ENCODE results near the gene ERBB4. TPM values are rescaled to one million over a fixed set of nuclear protein-coding genes. Genes with fewer than 3 reads are reported as not detected.

The ERBB4 gene
- total RNA-seq, 6 donors from 2014 or later, result 3.3 to 24.2 (median 11.7) TPM

DNA sequence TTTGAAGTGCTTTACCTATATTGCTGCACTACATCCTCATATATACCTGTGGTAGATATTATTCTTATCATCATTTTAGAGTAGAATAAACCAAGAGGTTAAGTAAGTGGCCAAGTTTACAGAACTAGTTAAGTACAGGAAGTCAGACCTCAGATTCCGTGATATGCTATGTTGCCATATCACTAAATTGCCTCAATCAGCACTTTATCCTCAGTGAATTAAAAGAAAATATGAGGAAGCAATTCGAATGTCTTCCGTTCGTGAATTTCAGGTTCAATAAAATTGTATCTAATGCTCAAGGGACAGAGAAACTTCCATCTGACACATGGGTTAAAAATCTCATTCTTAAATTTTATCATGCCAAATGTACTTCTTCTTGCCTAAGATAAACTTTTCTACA is 1133.6 kb downstream of the ERBB4 start:
- Histone ChIP-seq H3K27ac (no peak overlapping the region), H3K36me3 (no peaks in the 10 kb centered on the region), H3K4me3 (no peak overlapping the region), H3K4me1 (no peaks in the 10 kb centered on the region), H3K9me3 (no peaks in the 10 kb centered on the region), H3K27me3 (no peaks in the 10 kb centered on the region)
- 85 to 89% methylated on average over 4 of the region's 4 CpGs for WGBS, 2 donors
- no peak for ATAC-seq (ENCODE audit: low FRiP score in 2 of 2)
- TF ChIP-seq POLR2AphosphoS5 (IDR thresholded peaks at IDR 0.05) (no peak), EP300 (IDR thresholded peaks at IDR 0.05) (no peak), POLR2A (IDR thresholded peaks at IDR 0.05) (no peak)
- TF ChIP-seq, protein P1, sequence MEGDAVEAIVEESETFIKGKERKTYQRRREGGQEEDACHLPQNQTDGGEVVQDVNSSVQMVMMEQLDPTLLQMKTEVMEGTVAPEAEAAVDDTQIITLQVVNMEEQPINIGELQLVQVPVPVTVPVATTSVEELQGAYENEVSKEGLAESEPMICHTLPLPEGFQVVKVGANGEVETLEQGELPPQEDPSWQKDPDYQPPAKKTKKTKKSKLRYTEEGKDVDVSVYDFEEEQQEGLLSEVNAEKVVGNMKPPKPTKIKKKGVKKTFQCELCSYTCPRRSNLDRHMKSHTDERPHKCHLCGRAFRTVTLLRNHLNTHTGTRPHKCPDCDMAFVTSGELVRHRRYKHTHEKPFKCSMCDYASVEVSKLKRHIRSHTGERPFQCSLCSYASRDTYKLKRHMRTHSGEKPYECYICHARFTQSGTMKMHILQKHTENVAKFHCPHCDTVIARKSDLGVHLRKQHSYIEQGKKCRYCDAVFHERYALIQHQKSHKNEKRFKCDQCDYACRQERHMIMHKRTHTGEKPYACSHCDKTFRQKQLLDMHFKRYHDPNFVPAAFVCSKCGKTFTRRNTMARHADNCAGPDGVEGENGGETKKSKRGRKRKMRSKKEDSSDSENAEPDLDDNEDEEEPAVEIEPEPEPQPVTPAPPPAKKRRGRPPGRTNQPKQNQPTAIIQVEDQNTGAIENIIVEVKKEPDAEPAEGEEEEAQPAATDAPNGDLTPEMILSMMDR (IDR thresholded peaks at IDR 0.05), result no peak
- no peak for DNase-seq

DNA sequence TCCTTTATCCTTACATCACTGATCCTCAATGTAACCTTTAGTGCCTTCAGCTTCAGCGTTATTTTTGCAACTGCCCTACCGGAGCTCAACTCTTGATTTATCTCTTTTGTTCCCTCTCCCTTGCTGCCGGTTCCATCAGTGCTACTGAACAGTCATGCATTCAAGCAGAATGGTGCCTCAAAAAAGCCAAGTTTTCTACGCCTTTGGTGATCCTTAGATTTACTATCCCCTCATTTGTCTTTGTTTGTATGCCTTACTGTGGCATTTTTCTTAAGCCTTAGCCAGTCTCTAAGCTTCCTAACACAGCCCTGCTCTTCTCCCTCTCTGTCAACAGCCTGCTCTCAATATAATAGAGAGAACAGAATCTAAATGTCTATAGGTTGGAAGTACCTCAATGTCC is 1134.5 kb downstream of the ERBB4 start:
- Histone ChIP-seq H3K27me3 (no peaks in the 10 kb centered on the region), H3K9me3 (no peaks in the 10 kb centered on the region), H3K27ac (no peak overlapping the region), H3K36me3 (no peaks in the 10 kb centered on the region), H3K4me3 (no peak overlapping the region), H3K4me1 (no peaks in the 10 kb centered on the region)
- ATAC-seq (ENCODE audit: low FRiP score in 2 of 2) (no peak), DNase-seq (no peak)
- WGBS, 2 donors, result 77 to 78% methylated on average over 4 of the region's 4 CpGs
- no peak for TF ChIP-seq EP300 (IDR thresholded peaks at IDR 0.05)
- no peak for TF ChIP-seq POLR2A (IDR thresholded peaks at IDR 0.05)
- TF ChIP-seq, protein P1 (IDR thresholded peaks at IDR 0.05), result no peak
- TF ChIP-seq POLR2AphosphoS5 (IDR thresholded peaks at IDR 0.05), result no peak

DNA sequence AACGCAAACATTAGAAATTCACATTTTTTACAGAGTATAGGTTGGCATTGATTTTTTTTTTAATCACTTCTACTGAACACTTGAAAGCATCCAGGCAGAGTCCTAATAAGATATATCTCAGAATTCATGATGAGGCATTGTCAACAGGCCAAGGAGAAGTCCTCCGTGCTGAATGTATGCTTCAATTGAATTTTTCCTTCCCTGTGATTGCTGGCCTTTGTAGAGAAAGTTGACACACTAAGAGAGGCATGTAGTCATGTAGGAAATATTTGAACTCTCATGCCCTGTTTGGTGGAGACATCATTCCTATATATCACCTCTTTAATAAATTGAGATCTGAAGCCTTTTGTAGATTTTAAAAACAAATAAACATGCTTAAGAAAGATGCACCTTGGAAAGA is 1137.3 kb downstream of the ERBB4 start:
- no peaks in the 10 kb centered on the region for H3K4me1 ChIP-seq
- TF ChIP-seq, protein P1 (IDR thresholded peaks at IDR 0.05), result no peak
- no peak for TF ChIP-seq POLR2AphosphoS5 (IDR thresholded peaks at IDR 0.05)
- TF ChIP-seq EP300 (IDR thresholded peaks at IDR 0.05), result no peak
- TF ChIP-seq POLR2A (IDR thresholded peaks at IDR 0.05), result no peak
- H3K36me3 ChIP-seq, result no peaks in the 10 kb centered on the region
- no peaks in the 10 kb centered on the region for H3K27me3 ChIP-seq
- ATAC-seq (ENCODE audit: low FRiP score in 2 of 2), result no peak
- DNase-seq, result no peak
- 90 to 91% methylated on average over 2 of the region's 2 CpGs for WGBS, 2 donors
- H3K27ac ChIP-seq, result no peak overlapping the region
- H3K4me3 ChIP-seq, result no peak overlapping the region
- no peaks in the 10 kb centered on the region for H3K9me3 ChIP-seq

DNA sequence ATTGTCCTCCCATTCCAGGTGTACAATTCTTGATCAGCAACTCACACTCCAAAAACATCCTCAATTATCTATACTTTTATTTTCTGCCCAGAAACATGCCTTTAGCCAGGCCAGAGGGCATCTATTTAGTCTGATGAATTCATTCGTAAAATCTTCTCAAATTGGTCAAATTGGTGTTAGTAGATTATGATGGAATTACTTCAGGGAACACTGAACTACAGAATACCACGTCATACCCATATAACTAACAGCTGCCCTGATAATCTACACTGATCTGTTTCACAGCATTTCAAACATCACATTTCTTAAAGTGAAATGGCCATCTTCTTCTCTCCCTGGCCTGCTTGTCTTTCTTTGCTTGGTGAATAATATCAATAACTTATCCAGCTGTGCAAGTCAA is 1140.8 kb downstream of the ERBB4 start:
- 73 to 82% methylated on average over 2 of the region's 2 CpGs for WGBS, 2 donors
- Histone ChIP-seq H3K9me3 (no peaks in the 10 kb centered on the region), H3K4me1 (no peaks in the 10 kb centered on the region), H3K27ac (no peak overlapping the region), H3K4me3 (no peak overlapping the region), H3K27me3 (no peaks in the 10 kb centered on the region), H3K36me3 (no peaks in the 10 kb centered on the region)
- no peak for ATAC-seq (ENCODE audit: low FRiP score in 2 of 2)
- TF ChIP-seq, protein P1 (IDR thresholded peaks at IDR 0.05), result no peak
- no peak for TF ChIP-seq EP300 (IDR thresholded peaks at IDR 0.05)
- no peak for TF ChIP-seq POLR2A (IDR thresholded peaks at IDR 0.05)
- TF ChIP-seq POLR2AphosphoS5 (IDR thresholded peaks at IDR 0.05), result no peak
- DNase-seq, result no peak

DNA sequence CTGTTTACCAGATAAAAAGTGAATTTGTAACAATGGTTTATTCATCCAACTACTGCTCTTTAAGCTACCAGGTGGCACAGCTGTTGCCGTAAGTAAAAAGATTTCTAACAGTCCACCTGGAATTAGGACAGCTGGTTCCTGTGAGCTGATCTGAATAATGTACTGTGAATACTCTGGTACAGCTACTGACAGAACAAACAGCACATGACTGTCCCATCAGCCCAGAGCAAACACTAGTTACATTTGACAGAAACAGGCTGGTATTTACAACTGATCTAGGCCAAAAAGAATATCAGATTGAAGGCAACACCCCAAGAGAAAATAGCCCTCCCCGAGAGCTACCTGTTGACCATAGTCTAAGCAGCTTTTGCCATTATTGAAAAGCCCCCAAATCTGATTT is 1141.8 kb downstream of the ERBB4 start:
- no peak for ATAC-seq (ENCODE audit: low FRiP score in 2 of 2)
- 80 to 81% methylated on average over 2 of the region's 2 CpGs for WGBS, 2 donors
- Histone ChIP-seq H3K4me1 (no peaks in the 10 kb centered on the region), H3K4me3 (no peak overlapping the region), H3K36me3 (no peaks in the 10 kb centered on the region), H3K27me3 (no peaks in the 10 kb centered on the region), H3K27ac (no peak overlapping the region), H3K9me3 (no peaks in the 10 kb centered on the region)
- no peak for DNase-seq
- no peak for TF ChIP-seq POLR2AphosphoS5 (IDR thresholded peaks at IDR 0.05)
- TF ChIP-seq, protein P1 (IDR thresholded peaks at IDR 0.05), result no peak
- no peak for TF ChIP-seq POLR2A (IDR thresholded peaks at IDR 0.05)
- TF ChIP-seq EP300 (IDR thresholded peaks at IDR 0.05), result no peak
